ENCODE measurements around the gene MEF2C.

Gene MEF2C

DNA sequence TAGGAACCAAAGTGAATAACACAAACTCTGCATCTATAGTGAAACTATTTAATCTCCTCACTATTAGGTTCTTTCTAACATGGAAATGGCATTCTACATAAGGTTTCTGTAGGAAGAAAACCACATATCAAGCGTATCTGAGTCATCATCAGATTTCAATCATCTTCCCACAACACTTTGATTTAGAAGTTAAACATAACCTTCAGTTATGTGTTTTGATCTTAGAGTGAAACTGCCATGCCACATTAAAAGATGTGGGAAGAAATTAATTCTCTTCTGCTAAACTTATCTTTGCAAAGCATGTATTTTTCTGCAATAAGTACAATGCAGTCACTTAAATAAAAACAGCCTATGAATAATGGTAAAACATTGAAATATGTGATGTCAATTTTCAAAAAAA is 55.0 kb downstream of the MEF2C start:
- no peak for DNase-seq (ENCODE audit: low read depth in 3 of 3)

DNA sequence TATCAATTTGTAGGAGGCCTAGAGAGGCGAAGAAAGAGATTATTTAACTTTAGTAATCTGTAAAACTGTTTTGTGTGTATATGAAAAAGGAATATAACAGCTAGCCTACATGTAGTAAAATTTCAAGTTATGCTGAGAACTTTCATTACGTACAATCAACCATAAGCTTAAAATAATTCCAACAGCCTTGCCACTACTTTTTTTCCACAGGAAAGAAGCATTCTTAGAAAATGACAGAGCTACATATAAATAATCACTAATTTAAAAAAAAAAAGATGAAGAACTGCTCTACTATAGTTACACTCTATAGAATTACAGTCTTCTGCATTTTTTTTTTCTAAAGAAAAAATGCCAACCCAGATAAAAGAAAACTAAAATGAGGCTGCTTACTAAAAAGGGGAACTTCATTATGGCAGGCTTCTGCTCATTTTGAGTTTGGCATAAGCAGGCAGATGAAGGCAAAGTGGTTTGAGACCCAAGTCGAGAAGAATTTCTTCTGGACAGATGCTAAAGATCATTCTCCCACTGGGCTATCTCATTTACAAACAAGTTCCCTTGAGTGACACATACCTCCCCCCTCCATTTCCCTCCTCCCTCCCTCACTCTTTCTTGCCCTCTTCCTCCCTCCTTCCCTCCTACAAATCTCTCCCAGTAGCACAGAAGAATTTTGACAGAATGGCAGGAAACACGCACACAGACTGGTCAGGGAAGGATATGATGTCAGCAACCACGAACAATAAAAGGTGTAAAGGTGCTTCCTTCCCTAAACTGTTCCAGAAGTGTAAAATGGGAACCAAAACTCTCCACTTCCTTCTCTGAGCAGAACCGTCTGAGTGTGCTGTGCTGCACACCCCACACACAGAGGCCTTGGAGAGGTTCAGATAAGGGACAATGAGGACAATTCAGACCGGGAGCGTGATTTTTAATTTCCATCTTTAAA is 56.1 kb downstream of the MEF2C start:
- no peak for DNase-seq (ENCODE audit: low read depth in 3 of 3)

DNA sequence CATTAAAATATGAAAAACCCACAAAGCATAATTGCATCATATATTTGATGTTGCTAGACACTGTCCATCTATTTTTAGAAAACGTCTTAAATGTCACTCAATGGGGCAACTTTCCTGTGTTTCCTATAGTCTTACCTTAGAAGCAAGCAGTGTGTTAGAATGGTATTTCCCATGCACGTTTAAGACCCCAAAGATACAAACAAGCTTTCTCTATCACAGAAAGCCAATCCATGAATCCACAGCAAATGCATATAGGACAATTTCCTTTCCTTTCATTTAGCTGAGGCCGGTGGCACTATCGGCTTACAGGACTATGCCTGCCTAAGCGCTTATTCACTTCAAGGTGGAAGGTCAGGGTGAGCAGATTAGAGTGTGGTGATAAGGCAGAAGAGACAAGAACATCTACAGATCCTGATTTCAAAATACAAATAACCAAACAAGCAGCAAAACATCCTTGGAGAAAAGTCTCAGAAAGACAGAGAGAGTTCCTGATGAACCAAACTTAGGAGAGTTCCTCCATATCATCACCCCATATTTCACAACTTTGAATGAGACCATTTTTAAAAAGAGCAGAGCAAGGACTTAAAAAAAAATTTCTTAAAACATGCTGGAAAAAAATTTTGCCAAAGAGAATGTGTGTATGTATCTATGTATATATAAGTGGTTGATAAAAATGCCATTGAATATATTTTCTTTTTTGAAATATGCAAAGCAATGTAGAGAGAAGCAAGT is 57.2 kb downstream of the MEF2C start:
- no peak for DNase-seq (ENCODE audit: low read depth in 3 of 3)

DNA sequence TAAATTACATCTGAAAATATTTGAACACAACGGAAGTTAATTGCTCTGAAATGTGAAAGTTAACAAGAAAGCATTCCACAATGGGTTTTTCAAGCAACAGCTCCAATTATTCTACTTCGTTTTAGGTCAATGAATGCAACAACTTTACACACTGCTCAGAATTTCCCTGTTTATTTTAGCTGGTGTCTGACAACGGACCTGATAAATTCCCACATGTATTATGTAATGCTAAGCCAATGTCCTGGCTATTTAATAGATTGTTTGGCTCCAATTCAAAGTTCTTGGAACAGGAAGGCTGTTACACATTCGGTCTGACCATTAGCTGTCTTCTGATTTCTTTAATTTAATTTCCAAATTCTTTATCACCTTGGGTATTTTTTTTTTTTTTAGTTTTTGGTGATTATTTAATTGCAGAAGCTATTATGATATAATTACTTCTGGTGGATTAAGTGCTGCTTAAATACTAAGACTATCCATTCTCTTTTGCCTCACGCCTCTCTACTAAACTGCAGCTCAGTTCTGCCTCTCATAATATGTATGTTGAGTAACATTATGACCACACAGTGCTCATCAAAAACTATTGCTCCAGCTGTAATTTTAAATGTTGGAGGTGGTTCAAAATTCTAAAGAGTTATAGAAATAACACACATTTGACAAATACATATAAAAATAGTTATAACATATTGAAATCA is 57.9 kb downstream of the MEF2C start:
- DNase-seq (ENCODE audit: low read depth in 3 of 3) = no peak

DNA sequence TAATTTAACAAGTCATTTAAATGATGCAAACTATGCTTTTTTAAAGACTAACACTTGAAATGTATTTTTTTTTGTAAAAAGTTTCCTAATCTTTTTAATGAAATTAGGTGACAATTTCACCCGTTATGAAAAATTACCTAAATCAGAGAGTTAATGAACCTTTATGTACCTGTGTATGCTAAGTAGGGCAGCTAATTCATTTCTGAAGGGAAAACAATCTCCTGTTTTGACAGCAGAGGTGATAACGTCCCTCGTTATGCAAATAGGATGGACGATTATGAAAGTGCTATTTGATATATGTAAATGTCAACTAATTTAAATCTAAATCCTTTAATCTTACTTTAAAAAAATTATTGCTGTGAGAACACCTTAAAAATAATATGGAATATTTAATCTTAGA is 58.8 kb downstream of the MEF2C start:
- no peak for DNase-seq (ENCODE audit: low read depth in 3 of 3)

DNA sequence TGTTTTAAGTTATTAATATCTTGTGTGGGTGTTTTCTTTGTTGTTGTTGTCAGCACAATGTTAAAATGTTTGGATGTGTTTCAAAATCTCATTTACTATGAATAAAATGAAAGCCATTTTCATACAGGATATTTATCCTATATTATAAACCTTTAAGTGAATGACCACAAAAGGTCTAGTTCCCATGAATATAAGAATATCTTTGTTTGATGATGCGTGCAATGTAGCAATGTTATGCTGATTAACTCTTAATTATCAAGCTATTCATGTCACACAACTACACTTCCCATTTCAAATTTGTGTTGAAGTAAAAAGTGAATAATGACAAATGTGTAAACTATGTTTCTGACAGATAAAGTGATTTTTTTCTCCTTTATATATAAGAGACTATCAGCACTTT is 59.8 kb downstream of the MEF2C start:
- no peak for DNase-seq (ENCODE audit: low read depth in 3 of 3)

DNA sequence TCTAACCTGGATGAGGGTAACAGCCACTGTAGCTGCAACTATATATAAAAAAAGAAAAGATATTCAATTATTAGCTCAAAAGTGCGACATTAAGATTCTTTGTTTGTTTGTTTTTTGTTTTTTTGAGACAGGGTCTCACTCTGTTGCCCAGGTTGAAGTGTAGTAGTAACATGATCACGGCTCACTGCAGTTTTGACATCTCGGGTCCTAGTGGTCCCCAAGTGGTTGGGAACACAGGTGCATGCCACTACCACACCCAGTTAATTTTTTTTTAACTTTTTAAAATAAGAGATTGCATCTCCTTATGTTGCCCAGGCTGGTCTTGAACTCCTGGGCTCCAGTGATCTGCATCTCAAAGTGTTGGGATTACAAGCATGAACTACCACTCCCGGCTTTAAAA is 61.8 kb downstream of the MEF2C start:
- DNase-seq (ENCODE audit: low read depth in 3 of 3) = no peak

DNA sequence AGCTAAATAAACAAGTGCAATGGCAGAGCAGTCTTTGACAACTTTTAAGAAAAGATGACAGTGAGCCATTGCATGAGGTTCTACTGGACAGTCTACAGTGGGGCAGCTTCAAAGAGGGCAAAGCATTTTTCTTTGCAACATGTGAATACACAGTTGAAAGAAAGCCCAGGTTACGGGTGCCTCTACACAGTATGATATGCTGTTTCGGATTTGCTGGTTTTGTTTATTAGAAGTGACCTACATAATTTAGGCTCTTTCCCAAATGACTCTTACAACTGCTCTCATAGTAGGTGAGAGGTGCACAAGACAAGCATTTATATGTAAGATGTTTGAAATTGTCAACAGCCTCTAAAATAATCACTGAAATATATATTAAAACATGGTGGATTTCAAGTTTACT is 62.4 kb downstream of the MEF2C start:
- no peak for DNase-seq (ENCODE audit: low read depth in 3 of 3)

DNA sequence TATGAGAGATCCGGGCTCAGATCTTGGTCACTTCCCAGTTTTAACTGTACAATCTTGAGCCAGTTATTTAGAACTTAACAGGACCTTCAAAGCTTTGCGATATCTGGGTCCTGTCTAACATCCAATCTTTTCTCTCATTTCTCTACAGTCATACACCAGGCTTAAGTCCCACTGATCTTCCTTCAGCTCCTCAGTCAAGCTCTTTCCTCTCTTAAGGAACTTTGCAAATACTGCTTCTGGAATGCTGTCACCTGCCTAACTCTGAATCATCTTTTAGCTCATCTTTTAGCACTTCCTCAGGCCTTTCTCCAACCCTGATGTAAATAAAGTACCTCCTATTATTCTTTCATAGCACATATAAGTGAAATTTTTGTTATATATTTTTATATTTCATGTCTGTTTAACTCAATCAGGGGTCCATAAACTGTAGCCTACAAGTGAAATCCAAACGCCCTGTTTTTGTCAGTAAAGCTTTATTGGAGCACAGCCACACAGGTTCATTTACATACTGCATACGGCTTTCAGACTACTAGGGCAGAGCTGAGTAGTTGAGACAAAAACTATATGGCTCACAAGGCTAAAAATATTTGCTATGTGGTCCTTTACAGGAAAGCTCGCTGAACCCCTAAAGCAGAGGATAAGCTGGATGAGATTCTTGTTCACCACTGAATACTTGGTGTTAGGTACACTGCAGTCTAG is 63.5 kb downstream of the MEF2C start:
- DNase-seq (ENCODE audit: low read depth in 3 of 3) = no peak

DNA sequence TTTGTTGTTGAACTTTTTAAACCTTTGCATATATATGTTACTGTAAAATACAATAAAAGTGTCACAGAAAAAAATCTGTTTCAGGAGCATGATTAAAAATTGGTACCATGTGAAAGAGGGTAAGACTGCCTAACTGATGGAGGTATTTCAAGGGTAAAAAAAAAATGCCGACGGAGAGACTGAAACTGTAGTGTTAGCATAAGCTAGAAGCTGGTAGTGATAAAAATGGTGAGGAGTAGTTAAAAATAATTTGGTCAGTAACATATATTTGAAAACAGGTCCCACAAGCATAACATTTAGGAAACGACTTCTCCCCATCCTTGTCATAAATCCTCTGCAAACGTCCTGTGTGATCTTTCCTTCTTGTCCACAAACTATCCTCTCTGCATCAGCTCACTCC is 64.7 kb downstream of the MEF2C start:
- DNase-seq (ENCODE audit: low read depth in 3 of 3) = no peak

DNA sequence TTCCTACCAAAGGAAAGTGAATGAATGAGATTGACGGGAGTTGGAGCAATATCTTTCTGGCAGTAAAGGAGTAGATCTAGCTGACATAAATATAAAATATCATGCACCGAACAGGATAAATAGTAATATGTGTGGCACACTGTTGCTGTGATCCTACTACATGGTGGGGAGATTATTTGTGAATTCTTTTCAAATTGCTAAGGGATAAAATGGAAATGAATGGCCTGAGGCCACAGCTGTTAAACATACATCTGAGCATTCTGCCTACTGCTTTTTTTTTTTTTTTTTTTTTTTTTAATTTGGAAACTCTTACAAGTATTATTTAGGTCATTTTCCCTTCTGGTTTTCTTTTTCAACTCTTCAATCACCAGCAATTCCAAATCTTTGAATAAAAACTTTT is 66.8 kb downstream of the MEF2C start:
- DNase-seq (ENCODE audit: low read depth in 3 of 3) = no peak

DNA sequence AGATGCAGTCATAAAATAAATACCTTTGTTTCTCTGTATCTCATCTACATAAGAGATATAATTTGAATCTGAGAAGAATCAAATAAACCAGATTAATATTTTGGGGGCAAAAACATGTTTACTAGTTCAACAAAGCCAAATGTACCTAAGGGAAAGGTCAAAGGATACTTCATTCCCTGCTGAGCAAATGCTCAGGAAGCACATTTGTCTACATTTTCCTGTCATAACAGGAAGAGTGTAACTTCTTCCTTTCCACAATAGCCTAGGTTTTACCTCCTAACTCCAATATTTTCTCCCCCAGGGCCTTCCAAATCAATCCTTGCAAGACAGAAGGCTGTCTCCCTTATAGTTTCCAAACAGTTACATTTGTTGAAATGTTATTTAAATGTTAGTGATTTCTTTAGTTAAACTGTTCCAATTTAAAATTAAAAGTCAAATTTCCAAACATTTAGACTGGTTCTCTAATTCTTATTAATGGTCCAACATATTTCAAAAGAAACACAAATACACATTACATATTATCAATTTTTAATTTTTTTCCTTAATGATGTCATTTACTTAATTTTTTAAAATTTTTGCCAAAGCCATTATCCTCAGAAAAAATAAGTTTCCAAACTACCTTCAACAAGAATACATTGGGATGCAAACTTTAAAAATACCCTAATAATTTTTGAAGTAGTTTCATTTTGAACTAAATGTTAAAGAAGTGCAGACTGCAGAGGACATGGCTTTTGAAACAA is 67.8 kb downstream of the MEF2C start:
- DNase-seq (ENCODE audit: low read depth in 3 of 3) = no peak

DNA sequence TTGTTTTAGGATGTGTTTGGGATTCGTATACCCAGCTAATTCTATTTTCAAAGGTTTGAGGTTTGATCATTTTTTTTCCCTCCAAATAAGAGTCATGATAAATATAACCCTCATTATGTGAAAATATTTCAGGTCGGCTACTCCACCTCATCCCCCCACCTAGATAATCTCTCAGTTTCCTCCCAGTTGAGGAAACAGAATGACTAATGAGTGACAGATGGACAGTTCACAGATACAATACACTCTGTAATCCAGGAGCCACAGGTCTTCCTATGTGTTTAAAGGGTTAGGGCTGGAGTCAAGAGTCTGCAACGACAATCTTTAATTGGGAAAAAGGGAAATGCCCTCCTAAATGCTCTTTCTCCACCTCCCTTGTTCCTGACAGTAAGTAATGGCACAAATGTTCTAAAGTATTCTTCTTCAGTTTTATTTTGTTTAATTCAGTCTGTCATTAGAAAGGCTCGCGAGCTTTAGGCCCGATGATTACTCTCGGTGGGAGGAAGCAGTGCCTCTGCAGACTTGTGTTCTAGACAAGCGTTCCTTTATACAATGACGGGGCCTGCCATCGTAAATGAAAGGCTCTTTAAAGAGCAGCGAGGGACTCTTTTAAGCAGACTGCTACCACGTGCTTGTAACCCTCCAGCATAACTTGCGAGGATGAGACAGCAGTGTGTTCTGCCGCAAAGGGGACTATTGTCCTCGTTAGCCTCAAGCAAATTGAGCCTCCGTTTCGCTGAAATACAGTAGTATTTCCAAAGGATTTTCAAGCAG is 69.0 kb downstream of the MEF2C start:
- no peak for DNase-seq (ENCODE audit: low read depth in 3 of 3)

DNA sequence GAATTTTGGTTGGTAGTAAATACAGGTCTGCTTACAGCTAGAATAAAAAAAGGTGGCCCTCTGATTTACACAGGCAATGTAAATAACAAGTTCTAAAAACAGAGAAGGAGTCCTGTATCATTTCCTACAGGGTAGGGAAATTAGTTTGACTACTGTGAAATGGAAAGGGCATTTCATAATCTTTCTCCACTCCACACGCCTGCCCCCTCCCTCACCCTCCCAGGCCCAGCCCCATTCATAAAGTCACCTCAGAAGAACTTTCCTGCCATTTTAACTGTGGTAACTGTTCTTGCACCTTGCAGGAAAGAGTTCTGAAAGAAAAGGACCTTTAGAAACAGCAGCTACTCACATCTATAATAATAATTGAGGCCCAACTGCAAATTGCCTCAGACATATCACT is 69.7 kb downstream of the MEF2C start:
- no peak for DNase-seq (ENCODE audit: low read depth in 3 of 3)

DNA sequence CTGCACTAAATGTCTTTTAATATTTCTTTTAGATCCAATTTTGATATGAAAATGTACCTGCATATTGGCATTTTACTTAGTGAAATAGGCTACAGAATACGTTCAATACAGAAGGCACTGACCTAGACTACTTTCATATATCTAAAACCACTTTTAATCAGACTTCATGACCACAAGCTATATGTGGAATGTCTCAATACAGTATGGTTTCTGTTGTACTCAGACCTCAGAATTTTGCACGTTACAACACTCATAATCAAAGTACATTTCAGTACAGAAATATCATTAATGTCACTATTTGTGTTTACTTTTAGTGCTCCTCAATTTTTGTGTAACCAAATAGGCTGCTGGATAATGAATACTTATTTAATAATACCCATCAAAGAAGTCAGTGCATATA is 74.8 kb downstream of the MEF2C start:
- DNase-seq (ENCODE audit: low read depth in 3 of 3) = no peak

DNA sequence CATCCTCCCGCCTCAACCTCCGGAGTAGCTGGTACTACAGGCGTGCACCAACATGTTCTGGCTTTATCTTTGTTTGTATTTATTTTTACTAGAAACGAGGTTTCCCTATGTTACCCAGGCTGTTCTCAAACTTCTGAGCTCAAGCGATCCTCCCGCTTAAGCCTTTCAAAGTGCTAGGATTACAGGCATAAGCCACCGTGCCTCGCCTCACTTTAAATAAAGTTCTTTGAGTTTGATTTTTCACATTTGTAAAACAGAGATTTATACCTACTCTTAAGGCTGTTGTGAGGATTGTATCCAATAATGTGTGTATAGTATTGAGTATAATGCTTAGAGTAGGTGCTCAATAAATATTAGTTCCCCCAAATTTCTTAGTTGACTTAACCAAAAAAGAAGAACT is 75.7 kb downstream of the MEF2C start:
- no peak for DNase-seq (ENCODE audit: low read depth in 3 of 3)

DNA sequence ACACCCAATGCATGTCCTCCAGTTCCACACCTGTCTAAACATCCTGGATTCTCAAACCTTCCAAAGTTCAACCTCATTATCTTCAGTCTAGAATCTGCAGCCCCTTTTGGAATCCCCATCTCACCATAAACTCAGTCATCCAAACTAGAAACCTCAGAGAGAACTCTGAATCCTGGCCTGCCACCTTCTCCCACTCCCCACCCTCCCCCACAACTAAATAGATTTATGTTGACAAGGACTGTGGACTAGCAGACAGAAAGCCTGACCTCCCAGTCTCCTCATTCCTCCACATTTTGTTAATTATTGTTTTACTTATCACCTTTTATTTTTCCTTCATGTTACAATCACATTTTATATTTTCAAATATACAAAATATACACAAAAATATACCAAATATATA is 76.6 kb downstream of the MEF2C start:
- DNase-seq (ENCODE audit: low read depth in 3 of 3) = no peak

DNA sequence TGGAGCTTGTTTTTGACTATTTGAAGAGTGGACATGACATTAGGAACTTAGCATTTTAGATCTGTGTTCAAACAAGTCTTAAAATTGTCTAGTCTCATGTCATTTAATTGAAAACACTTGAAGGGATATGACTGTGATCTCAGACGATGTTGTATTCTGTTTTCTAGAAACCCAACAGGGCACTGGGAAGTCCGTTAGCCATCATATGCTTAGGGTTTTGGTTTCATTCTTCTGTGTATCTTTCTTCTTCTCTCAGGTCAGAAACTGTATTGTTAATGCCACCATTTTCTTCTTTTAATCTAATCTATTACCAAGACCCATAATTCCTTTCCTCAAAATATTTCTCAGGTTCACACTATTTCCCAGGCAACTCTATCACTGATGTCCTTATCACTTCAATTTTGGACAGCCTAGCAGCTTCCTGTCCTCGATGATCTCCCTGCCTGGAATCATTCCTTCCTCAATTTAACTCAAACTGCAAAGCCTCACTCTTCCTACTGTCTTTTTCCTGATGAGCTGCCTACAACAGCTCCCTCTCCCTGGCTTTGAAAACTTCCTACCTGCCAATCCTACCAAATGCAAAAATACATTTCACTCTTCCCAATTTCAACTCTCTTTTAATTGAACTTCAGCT is 77.7 kb downstream of the MEF2C start:
- no peak for DNase-seq (ENCODE audit: low read depth in 3 of 3)

DNA sequence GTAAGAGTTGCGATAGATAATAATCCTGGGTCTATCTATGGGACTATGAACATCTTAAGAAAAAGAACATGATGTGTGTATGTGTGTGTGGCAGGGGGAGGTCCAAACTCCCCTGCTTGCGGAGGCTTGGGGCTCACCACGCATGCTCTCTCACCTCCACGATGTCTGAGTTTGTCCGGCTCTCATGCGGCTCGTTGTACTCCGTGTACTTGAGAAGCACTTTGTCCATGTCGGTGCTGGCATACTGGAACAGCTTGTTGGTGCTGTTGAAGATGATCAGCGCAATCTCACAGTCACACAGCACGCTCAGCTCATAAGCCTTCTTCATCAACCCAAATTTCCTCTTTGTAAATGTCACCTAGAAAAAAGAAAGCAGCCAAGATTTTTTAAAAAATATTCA is 78.5 kb downstream of the MEF2C start:
- DNase-seq (ENCODE audit: low read depth in 3 of 3) = no peak

DNA sequence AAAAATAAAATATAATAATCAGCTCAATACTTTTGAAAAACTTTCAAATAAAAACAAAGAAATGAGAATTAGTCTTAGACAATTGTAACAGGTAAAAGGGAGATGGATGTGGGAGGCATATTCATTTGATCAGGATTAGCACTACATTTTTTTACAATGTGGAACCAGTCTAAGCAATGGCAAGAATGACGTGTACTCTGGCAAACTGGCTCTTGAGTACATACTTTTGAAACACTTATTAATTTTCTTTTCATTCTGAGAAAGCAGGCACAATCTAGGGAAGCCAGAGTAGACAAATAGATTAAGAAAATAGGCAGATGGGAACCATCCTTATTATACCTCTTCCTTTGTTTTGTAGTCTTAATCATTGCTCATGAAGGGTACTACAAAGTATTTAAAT is 79.7 kb downstream of the MEF2C start:
- no peak for DNase-seq (ENCODE audit: low read depth in 3 of 3)
